Fibroblast of peridontal ligament (primary cell): ENCODE measurements around the gene RXFP1.
A peak's percentile ranks its signal among the peaks of the same experiment; 100 is the strongest.

Experiments used
- DNase-seq: peaks from one replicate; pipeline ENCODE4 v3.0.0-alpha.2; 2010; ENCODE audit errors: extremely low read depth

RXFP1 gene

DNA sequence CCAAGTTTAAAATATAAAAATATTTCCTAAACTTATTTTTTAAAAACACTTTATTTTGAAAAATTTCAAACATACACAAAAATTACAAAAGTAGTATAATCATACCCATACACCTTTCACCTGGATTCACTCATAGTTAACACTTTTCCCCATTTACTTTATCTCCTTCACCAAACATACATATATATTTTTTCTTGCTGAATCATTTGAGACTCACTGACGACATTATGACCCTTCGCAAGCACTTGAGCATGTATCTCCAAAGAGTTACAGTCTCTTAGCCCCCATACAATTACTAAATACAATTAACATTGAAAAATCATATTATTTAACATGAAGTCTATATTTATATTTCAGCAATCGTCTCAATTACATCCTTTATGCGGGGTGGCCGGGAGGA lies 19.8 kb downstream of the RXFP1 start:
- no peak for DNase-seq

- DNase-seq, result no peak
These were observed 21.5 kb downstream of the RXFP1 start for GRCh38 chr4:158543191-158543590.

GRCh38 chr4:158544141-158544540 lies 22.5 kb downstream of the RXFP1 start:
- no peak for DNase-seq

GRCh38 chr4:158553364-158553763 lies 31.7 kb downstream of the RXFP1 start:
- no peak for DNase-seq

DNA sequence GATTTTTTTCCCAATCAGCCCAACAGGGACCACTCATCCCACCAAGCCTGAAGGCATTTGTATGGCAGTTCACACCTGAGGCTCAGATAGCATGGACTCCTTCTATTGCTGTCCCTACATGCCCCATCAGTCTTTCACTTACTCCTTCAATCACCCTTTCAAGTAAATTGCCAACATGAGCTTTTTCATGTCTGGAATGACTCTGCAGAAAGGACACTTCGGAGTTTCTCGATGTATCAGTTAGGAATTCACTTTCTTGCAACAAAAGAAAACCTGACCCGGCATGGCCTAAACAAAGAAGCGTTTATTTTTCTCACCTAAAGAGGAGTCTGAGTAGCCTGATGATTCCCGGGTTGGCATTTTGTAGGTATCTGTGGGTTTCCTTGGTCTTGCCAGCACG lies 38.6 kb downstream of the RXFP1 start:
- no peak for DNase-seq

GRCh38 chr4:158566860-158567259 lies 45.2 kb downstream of the RXFP1 start:
- DNase-seq, result no peak

GRCh38 chr4:158571736-158572135 lies 50.1 kb downstream of the RXFP1 start:
- DNase-seq, result no peak

DNA sequence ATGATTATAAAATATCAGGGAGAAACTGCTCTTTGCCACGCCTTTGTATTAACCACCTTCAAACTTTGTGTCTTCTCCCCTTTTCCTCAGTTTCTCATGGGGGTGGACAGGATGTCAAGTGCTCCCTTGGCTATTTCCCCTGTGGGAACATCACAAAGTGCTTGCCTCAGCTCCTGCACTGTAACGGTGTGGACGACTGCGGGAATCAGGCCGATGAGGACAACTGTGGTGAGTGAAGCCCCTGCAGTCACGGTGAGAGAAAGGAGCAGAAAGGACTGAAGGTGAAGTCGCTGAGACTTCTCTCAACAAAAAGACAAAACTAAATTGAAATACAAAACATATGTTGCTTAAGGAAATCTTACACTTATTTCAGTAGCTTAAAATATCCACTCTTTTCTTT lies 50.9 kb downstream of the RXFP1 start:
- DNase-seq, result no peak

- DNase-seq, result peak; percentile 70
These were observed 56.8 kb downstream of the RXFP1 start for GRCh38 chr4:158578476-158578875.

- DNase-seq, result no peak
These were observed 58.4 kb downstream of the RXFP1 start for GRCh38 chr4:158580064-158580463.

DNA sequence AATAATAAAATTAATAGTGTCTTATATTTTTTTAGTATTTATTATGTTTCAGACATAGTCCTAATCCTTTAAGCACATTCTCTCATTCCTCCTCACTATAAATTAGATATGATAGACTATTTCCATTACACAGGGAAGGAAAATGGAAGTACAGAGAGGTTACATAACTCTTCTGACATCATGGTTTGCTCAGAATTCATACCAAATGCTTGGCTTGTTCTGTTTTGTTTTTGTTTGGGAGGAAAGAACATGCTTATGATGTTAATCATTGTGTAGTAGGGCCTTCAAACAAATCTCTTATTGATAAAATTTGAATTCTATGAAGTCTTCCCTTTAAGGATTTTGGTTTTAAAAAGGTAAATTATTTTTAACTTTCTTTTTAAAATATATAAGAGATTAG lies 59.5 kb downstream of the RXFP1 start:
- peak; percentile 76 for DNase-seq

GRCh38 chr4:158586881-158587280 lies 65.2 kb downstream of the RXFP1 start:
- no peak for DNase-seq

GRCh38 chr4:158588285-158588684 lies 66.6 kb downstream of the RXFP1 start:
- DNase-seq, result no peak

GRCh38 chr4:158588777-158589176 lies 67.1 kb downstream of the RXFP1 start:
- DNase-seq, result no peak

- DNase-seq, result no peak
These were observed 68.6 kb downstream of the RXFP1 start for GRCh38 chr4:158590306-158590705.

GRCh38 chr4:158590824-158591223 lies 69.1 kb downstream of the RXFP1 start:
- no peak for DNase-seq

GRCh38 chr4:158597879-158598596 lies 76.4 kb downstream of the RXFP1 start:
- no peak for DNase-seq

DNA sequence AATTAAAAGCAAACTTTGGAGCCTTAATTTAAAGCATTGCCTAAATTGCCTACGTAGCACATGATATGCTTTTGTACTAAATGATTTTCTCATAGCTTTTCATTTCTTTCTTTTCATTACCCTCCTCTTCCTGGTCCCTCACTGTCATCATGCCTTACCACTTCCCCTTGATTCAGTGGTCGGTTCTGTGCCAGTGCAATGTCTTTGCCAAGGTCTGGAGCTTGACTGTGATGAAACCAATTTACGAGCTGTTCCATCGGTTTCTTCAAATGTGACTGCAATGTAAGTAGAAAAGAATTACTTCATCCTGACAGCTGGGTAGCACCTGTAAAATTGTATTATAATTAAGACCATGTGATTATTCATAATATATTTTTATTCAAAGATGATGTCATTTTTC lies 77.5 kb downstream of the RXFP1 start:
- peak; percentile 50 for DNase-seq

DNA sequence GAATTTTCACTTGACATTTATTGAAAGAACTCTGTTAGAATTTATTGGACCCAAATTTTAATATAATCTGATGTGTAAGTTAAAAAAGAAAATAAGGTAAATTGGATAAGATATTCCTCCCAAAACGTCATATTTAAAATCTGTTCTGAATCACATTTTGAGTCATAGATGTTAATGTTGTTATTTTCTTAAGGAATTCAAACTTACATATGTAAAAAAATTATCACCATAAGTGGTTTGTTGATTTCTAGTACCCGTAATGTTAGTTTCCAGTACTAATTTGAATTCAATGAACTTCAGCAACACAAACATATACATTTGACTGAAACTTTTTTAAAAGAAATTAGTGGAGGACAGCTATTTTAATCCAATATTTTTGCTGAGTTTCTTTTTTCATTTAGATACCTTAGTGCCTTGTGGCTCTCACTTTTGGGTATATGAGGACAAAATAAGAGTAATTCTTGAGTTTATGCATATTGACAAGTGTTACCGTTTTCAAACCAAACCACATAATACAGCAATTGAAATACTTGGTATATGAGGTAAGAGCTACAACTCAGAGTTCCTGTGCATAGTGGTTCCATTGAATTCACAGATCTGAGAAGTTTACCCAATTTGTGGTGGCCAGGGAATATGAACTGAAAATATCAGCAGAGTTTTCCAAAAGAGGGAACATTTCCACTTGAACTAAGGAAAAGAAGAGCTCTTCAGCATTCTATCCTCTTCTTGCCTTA lies 78.2 kb downstream of the RXFP1 start:
- peak; percentile 35 for DNase-seq

DNA sequence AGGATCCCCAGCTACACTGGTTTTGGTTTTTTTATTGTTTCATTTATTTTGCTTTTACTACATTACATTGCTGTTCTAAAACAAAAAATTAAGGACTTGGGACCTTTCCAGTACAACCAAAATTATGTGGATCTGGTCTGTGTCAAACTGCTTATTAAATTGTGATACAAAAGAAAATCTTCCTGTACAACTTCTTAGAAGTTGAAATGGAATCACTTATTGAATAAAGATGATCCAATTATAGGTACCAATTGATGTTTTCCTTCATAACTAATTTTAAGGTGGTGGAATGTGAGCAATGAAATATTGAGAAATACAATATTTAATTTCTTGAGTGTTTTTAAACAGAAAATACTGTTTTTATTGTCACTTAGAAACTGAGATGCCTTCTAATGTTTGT lies 82.7 kb downstream of the RXFP1 start:
- DNase-seq, result no peak

- DNase-seq, result no peak
These were observed 83.7 kb downstream of the RXFP1 start for GRCh38 chr4:158605393-158605792.

DNA sequence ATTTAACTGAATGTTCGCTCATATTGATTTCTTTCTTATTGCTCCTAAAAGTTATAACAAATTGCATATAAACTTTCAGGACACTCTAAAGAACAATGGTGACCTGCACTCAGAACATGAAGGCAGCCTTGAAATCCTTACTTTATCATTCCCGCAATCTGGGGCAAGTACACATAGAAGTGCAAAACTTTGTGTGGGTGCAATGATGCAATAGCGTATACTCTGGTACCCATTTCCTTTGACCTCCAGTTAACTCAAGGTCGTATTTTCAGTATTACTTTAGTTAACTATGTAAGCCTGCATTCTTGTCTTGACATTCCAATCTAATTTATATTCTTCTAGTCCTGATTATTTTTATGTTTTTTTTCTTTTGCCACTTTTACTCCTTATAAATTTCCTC lies 85.3 kb downstream of the RXFP1 start:
- no peak for DNase-seq

DNA sequence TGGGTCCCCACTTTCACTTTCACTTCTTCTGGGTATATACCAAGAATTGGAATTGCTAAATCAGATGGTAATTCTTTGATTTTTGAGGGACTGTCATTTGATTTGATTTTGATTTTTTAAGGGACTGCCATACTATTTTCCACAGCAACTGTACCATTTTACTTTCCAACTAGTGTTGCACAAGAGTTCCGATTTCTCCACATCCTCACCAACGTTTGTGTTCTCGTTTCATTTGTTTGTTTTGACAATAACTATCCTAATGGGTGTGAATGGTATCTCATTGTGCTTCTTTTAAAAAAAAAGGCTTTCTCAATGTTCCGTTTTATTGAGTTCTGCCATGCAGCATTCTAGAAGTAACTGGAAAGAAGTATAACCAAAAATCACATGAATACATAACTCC lies 87.4 kb downstream of the RXFP1 start:
- DNase-seq, result no peak

DNA sequence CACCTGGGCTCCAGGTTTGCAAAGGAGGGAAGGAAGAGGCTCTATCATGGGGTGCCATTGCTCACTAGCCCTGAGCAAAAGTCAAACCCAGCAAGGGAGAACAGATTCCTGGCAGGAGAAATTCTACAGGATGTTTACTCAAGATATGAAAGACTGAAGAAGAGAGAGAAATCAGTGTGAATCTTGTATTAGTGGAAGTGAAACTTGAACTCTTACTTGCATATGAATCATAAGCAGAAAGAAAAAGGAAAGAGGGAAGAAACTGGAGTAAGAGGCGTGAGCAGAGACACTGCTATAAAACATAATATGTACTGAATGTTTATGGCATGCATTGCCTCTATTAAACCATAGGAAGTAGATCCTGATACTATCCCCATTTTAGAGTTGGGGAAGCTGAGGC lies 89.1 kb downstream of the RXFP1 start:
- DNase-seq, result no peak
